HEK293T (cell line): ENCODE measurements around the gene GORASP2.

ENCODE experiments used
- CTCF ChIA-PET: fragments of 350-600 bp; formaldehyde crosslinking; extraction: SDS; loops from one replicate; lab custom pipeline; 2021; ENCODE audit warnings: antibody characterized with exemption, inconsistent platforms; lab: Yijun Ruan, JAX
- POLR2A ChIA-PET: fragments of 350-600 bp; formaldehyde crosslinking; extraction: SDS; loops from one replicate; lab custom pipeline; 2020; ENCODE audit warnings: antibody characterized with exemption, inconsistent platforms; lab: Yijun Ruan, JAX
- DNase-seq: peaks from one replicate; pipeline ENCODE4 v3.0.0; 2012; ENCODE audit warnings: mixed read lengths; ENCODE audit errors: extremely low spot score
- ARNT ChIP-seq: fragments of 450-650 bp; IDR thresholded peaks from 2 replicates; pipeline ENCODE4 v1.6.1; 2017; ENCODE audit warnings: mild to moderate bottlenecking
- BHLHE40 ChIP-seq: fragments of 450-650 bp; IDR thresholded peaks from 2 replicates; pipeline ENCODE4 v1.6.1; 2016; ENCODE audit warnings: mild to moderate bottlenecking, moderate library complexity, borderline replicate concordance
- CTBP1 ChIP-seq: fragments of 450-650 bp; IDR thresholded peaks from 2 replicates; pipeline ENCODE4 v1.6.1; 2016; ENCODE audit warnings: borderline replicate concordance
- ELF4 ChIP-seq: fragments of 450-650 bp; IDR thresholded peaks from 2 replicates; pipeline ENCODE4 v1.6.1; 2017; ENCODE audit warnings: antibody characterized with exemption
- FOXA1 ChIP-seq: fragments of 450-650 bp; IDR thresholded peaks from 2 replicates; pipeline ENCODE4 v1.6.1; 2016; ENCODE audit warnings: mild to moderate bottlenecking
- FOXK2 ChIP-seq: fragments of 450-650 bp; IDR thresholded peaks from 2 replicates; pipeline ENCODE4 v1.6.1; 2016; ENCODE audit warnings: mild to moderate bottlenecking
- FOXM1 ChIP-seq: fragments of 450-650 bp; IDR thresholded peaks from 2 replicates; pipeline ENCODE4 v1.6.1; 2017; ENCODE audit warnings: mild to moderate bottlenecking, borderline replicate concordance
- HDGF ChIP-seq: fragments of 450-650 bp; IDR thresholded peaks from 2 replicates; pipeline ENCODE4 v1.6.1; 2017; ENCODE audit warnings: antibody characterized with exemption, borderline replicate concordance
- L3MBTL2 ChIP-seq: fragments of 450-650 bp; conservative IDR thresholded peaks from 2 replicates; pipeline ENCODE4 v1.6.1; 2016; ENCODE audit warnings: mild to moderate bottlenecking
- LEF1 ChIP-seq: fragments of 450-650 bp; IDR thresholded peaks from 2 replicates; pipeline ENCODE4 v1.6.1; 2017; ENCODE audit warnings: mild to moderate bottlenecking, borderline replicate concordance
- NFRKB ChIP-seq: fragments of 450-650 bp; IDR thresholded peaks from 2 replicates; pipeline ENCODE4 v1.6.1; 2016; ENCODE audit warnings: mild to moderate bottlenecking, moderate library complexity
- PKNOX1 ChIP-seq: fragments of 450-650 bp; IDR thresholded peaks from 2 replicates; pipeline ENCODE4 v1.6.1; 2016
- SP1 ChIP-seq: fragments of 450-650 bp; IDR thresholded peaks from 2 replicates; pipeline ENCODE4 v1.6.1; 2017
- SUZ12 ChIP-seq: fragments of 450-650 bp; IDR thresholded peaks from 2 replicates; pipeline ENCODE4 v1.6.1; 2016; ENCODE audit warnings: mild to moderate bottlenecking
- TARDBP ChIP-seq: fragments of 450-650 bp; IDR thresholded peaks from 2 replicates; pipeline ENCODE4 v1.6.1; 2016
- ZNF384 ChIP-seq: fragments of 450-650 bp; IDR thresholded peaks from 2 replicates; pipeline ENCODE4 v1.6.1; 2016

Gene GORASP2

GRCh38 chr2:170986566-170987258 is 57.7 kb downstream of the GORASP2 start:
- ChIA-PET POLR2A (no interaction called here), CTCF (no interaction called here)
- no peak for TF ChIP-seq HDGF
- no peak for TF ChIP-seq FOXK2
- TF ChIP-seq SP1, result no peak
- no peak for TF ChIP-seq TARDBP
- DNase-seq, result no peak

- no peak for TF ChIP-seq NFRKB
- no peak for TF ChIP-seq CTBP1
- no peak for TF ChIP-seq L3MBTL2
- no peak for TF ChIP-seq LEF1
- TF ChIP-seq BHLHE40, result no peak
- no peak for DNase-seq
- ChIA-PET CTCF (interaction anchor here (0.6 kb wide), 1 partner anchor 104 kb away, joined by 6 read pairs; no protein-coding TSS in a partner anchor), POLR2A (no interaction called here)
These were observed 62.5 kb downstream of the GORASP2 start for GRCh38 chr2:170991398-170992182.

GRCh38 chr2:170996316-170996715 is 67.3 kb downstream of the GORASP2 start:
- POLR2A ChIA-PET, result no interaction called here
- CTCF ChIA-PET, result no interaction called here
- DNase-seq, result no peak
- TF ChIP-seq FOXM1 (no peak), ELF4 (no peak), FOXK2 (no peak), SP1 (no peak), LEF1 (no peak), ARNT (no peak), TARDBP (no peak), ZNF384 (no peak), CTBP1 (no peak), FOXA1 (no peak), L3MBTL2 (no peak), HDGF (no peak), BHLHE40 (no peak), NFRKB (no peak), PKNOX1 (no peak)

- POLR2A ChIA-PET, result no interaction called here
- CTCF ChIA-PET, result no interaction called here
- TF ChIP-seq FOXA1 (no peak), L3MBTL2 (no peak), NFRKB (no peak), LEF1 (no peak), BHLHE40 (no peak), ZNF384 (no peak), PKNOX1 (no peak), FOXK2 (no peak), ARNT (no peak), SP1 (no peak), SUZ12 (no peak), CTBP1 (no peak), TARDBP (no peak), FOXM1 (no peak)
- DNase-seq, result no peak
These were observed 69.0 kb downstream of the GORASP2 start for GRCh38 chr2:170997893-170998597.

GRCh38 chr2:170999654-171000053 is 70.6 kb downstream of the GORASP2 start:
- no peak for DNase-seq
- TF ChIP-seq LEF1 (no peak), SP1 (no peak), TARDBP (no peak), ELF4 (no peak), SUZ12 (no peak), BHLHE40 (no peak), FOXM1 (no peak), ARNT (no peak), HDGF (no peak), CTBP1 (no peak), ZNF384 (no peak)
- ChIA-PET CTCF (no interaction called here), POLR2A (no interaction called here)

GRCh38 chr2:171004363-171004762 is 75.3 kb downstream of the GORASP2 start:
- ChIA-PET CTCF (no interaction called here), POLR2A (no interaction called here)
- no peak for TF ChIP-seq FOXM1
- TF ChIP-seq PKNOX1, result no peak
- no peak for DNase-seq
